T-helper 22 cell (primary cell): ENCODE results near the gene TBX21.

Experiments
- DNase-seq: peaks from one replicate; pipeline ENCODE4 v3.0.0-alpha.2; 2020; ENCODE audit warnings: low read depth

Gene TBX21

DNA sequence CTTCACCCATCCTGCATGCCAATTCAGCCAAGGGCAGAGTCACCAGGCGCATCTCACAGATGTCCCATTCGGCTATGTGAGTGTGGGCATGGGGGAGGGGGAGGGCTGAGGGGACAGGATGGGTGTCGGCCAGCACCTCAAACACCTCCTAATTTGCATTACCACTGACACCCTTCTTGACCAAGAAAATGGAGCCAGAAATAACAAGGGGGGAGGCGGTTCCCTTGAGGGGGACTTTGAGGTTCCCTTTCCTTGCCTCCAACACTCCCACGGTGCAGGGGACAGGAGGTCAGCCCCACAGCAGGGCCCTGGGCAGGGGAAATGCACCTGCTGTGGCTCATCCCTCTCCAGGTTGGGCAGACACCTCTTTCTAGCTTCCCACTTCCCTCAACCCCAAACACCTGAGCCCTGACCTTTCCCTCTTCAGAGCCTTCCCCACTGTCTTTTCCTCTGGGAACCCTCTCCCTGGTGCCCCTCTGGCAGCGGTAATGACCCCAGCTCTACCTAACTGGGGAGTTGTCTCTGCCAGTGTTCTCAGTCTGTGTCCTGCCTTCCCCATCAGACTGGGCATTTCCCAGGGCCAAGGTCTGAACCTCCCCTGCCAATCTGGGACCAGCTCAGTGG lies 18.2 kb upstream of the TBX21 start:
- DNase-seq, result no peak

DNA sequence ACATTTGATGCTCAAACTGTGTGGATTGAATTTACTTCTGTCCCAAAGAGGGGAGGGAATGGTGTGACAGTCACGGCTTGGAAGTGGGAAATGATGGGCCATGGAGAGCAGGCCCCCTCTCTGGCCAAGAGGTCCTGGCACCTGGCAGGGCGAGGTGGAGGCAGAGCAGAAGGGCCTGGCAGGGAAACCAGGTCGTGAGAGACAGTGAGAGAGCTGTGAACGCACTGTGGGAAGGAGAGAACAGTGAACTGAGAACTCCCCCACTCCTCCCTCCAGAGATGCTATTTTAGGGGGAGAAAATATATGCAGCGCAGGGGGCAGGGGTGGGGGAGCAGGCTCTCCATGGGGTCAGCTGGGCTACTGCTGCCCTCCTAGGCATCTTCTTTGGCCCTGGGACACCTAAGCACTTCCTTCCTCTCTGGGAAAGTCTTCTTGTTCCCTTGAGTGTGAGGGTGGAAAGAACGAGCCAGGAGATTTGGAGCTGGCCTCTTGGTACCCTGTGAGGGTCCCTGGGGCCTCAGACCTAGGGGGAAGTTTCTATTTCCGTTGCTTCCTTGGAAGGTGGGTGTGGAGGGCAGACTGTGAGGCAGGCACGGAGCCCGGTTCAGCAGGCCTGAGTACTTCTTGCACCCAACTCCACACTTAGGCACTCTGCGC lies 17.2 kb upstream of the TBX21 start:
- no peak for DNase-seq

DNA sequence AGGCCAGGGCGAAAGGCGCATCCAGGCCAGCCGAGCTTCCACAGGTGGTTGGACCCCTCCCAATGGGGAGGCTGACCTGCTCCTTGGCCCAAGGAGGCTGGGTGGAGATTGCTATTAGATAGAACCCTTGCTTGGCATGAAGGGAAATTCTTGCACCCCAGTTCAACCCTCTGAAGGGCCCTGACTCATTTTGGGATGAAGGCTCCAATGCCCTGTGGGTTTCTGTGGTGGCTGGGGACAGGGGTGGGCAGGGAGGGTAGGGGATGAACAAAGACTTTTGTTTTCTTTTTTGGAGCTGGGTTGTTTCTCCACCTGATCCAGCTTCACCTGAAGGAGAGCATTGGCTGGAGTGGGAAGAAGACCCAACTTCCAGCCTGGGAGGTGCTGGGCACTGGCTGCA lies 16.7 kb upstream of the TBX21 start:
- DNase-seq, result no peak

DNA sequence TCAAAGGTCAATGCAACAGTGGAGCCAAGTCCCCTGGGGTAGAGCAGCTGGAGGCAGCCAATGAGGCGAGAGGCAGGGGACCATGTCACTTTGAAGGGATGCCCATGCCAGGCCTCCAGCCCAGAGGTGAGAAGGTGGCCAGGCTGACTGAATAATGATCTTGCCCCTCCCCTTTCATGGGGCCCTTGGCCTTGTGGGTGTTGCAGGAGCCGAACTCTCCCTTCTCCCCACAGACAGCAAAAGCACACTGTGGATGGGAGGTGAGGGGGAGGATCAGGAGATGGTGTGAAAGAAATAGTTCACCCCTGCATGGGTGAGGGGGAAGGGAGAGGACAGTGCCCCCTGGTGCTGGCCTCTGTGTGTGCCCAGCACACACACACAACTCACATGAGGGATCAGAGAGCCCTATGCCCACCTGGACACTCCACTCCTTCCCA lies 15.8 kb upstream of the TBX21 start:
- DNase-seq, result no peak

DNA sequence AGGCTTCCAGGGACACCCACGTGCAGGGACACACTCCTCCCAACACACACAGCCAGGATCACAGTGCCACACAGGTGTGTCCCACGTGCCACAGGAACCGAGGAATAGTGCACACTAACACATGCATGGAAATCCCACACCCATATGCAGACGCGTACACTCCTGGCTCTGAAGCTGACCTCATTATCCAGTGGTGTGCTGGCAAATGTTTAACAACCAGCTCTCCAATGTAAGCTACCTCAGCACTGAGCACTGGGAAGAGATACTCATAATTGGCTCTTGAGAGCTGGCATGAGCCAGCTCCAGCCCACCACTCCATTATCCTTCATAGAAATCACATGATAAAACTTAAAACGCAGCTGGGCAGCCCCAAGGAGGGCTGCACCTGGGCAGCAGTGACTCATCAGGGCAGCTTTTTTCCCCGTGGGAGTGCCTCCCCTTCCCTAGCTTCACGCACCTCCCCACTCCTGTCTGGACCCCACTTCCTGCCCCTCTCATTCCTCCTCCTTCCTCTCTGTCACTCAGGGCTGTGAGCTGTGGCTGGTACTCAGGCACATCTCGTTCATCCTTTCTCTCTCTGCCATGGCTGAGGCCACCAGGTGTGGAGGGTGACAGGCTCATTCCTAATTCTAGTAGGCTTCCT lies 14.9 kb upstream of the TBX21 start:
- no peak for DNase-seq

DNA sequence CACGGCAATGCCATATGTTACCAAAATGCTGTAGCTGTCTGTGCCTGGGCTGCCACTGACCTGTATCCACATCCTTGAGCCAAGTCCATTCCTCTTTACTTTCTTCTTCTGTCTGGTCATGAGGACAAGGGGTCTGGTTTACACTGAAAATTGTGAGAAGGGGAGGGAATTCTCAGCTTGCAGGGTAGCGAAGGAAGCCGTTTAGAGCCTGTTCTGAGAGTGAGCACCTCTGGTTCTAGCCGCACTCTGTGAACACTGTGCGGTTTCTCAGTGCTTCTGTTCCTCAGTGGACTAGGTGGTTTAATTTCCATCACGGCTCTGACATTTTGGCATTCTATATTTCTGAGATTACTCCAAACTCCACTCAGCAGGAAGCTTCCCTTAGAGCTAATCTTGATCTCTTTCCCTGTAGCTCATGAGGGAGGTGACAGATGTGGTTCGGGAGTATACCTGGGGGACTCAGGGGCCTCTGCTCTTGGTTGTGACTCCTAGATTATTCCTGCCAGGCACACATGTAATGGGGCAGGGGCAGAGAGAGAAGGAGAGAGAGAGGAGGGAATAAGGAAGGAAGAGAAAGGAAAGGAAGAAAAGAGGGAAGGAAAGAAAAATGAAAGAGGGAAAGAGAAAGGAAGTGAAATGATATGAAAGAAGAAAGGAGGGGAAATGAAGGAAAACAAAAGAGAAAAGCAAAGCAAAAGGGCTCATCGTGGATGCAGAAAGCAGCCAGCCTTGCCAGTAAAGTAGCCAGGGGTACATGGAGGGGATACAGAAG lies 14.2 kb upstream of the TBX21 start:
- DNase-seq, result no peak

DNA sequence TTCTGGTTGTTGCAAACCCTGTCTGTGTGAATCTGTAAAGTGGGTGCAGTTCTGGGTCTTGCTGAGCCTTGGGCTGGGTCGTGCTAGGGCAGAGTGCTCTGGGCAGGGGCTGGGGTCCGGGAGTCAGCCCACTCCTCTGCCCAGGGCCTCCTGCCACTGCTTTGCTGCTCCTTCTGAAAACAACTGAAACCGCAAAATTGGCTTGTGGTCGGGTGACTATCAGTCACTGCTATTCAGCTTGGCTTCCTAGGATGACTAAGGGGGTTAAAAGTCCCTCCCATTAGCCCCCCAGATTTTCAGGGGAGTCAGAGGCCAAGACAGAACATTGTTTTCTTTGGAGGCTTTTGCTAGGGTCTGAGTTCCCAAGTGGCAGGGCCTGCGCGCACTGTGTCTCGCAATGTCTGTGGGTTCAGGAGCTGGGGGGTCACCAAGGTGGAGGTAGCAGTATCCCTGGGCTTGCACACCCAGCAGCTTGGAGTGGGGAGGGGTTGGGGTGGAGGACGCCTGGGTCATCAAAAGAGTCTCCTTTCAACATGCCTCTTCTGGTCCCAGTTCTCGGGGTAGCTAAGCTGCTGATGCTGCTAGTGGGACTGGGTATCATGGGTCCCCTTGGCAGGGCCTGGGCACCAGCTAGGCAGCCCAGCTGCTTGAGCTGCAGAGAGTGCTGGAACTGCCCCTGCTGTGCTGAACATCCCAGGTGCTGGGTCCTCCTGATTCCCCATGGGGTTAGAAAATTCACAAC lies 13.5 kb upstream of the TBX21 start:
- DNase-seq, result no peak

DNA sequence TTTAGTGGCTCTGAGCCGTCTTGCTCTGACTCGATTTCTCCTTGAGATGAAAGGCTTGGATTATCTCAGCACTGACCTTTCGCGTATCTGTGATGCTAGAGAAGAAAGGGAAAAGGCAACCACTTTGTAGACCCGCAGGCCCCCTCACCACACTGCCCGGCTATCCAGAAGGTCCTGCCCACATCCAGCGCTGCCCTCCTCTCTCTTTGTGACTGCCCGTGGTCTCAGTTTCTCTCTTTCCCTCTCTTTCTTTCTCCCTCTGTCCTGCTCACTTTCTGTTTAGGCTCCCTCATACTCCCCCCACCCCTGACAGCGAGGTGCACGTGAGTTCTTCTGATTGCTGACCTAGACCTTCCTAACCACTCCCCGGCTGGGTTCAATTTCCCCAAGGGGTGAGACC lies 12.8 kb upstream of the TBX21 start:
- no peak for DNase-seq

DNA sequence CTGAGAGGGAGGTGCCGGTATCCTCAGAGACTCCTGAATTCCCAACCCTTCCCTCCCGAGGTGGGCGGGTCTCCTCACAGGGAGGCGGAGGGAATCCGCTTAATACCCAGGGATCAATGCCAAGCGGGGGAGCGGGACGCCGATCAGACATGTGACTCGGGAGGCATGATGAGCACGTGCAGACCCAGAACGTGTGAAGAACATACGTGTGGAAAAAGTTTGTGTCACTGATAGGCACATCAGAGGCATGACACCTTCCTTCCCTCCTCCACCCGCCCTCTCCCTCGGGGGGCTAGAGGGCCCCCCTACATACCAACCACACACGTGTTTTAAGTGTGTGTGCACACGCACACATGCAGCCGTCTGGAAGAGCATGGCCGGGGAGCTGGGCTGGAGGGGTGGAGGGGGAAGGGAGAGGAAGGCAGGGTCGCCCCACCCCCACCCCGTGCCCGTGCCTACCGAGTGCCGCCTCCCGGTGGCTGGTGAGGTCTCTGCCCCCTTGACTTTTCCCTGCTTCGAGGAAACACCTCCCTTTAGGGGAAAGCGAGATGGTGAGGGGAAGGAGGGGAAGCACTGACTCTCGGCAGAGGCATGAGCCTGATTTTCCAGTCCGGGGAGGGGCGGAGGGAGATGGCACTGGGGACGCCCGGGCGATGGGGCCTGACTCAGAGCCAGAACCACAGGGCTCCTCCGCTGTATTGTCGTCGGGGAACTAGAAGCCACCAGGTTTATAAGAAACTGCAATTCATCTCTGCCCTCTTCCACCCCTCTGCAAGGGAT lies 12.1 kb upstream of the TBX21 start:
- DNase-seq, result peak; percentile 49

DNA sequence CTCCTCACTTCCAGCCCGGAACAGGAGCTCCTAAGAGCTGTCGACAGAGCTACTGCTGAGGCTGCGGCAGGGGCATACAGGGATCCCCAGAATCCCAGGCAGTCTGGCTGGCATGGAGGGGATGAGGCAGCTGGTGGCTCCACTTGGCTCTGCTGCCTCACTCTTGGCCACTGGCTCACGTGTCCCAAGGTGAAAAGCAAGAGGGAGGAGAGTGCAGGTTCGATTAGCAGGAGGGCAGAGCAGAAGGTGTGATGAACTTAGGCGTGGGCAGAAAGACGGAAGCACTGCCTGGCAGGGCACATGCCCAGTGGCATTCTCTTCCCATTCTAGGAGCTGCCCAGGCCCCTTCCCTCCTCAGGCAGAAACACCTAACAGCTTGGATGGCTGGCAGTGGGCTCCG lies 11.3 kb upstream of the TBX21 start:
- DNase-seq, result no peak

DNA sequence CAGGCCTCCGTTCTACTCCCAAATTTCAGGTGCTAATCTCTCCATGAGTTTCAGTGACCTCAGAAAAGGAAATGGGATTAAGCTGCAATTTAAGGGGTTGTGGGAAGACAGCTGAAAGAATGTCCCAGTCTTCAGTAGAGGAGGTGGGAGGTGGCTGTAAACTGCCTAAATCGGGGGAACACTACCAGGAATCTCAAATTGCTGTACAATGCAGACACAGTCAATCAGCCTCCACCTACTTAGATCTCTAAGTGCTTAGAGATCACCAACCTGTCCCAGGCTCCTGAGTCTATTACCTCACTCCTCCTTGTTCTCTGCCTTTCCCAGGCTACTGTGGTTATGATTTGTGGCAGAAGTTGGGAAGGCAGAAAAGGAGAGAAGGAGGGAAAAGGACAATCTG lies 8.3 kb upstream of the TBX21 start:
- DNase-seq, result no peak

DNA sequence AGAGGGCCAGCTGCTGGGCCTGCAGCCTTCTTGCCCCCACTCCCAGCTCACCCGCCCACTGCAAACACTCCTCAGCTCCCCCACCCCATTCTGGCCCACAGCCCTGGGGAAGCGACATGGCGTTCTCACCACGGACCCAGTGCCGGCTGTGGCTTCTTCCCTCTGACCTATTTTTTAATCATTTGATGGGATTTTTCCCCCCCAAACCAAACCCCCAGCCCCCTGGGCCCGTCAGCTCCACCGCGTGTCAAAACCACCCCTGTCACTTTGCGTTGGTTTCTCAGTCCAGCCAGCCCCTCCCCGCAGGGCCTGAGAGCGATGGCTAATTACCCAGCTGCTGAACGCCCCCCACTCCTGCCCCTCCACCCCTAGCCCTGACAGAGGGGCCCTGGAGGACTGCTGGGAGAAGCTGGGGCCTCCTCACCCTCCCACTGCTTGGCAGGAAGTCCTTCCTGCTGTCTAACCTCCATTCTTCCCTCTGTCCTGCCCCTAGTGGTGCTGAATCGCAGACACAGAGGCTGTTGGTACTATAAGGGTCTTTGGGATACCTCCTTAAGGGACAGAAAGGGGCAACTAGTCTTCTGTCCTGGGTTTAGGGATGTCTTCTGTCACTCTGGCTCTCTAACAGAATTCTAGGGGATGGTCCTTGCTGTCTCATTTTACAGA lies 7.5 kb upstream of the TBX21 start:
- no peak for DNase-seq

DNA sequence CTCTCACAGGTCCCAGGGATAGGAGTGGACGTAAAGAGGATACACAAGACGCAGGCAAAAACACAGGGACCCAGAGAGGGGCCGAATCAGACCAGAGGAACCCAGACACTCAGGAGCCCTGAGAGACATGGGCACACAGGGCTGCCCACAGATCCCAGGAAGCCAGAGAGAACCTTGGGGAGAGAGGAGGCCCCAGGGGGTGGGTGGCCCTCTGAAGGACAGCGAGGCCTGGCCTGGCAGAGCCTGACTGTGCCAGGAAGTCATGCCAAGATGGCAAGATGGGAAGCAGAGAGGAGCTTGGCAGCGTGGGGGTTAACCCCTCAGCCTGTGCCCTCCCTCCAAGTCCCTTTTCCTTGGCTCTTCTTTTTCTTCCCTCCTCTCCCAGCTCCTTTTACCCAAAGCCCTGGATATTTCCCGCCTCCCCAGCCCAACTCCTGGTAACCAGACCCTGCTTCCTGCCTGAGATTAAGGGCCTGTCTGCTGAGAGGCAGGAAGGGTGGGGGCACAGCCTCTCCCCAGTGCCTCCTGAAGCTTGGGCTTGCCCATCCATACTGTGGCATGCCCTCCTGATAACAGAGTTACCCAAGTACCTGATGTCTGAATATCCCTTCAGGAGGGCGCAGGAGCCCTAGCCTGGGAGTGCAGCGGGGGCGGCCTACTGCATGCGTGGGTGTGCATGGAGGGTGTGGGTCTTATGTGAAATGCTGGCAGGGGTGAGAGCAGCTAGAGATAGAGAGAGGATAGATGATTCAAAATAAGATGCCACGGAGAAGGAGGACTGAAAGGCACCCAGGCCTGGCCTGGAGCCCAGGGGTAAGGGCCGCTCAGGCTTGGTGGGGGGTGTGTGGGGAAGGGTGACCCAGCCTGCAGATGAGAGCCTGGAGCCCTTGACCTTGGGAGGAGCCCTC lies 6.0 kb upstream of the TBX21 start:
- no peak for DNase-seq

DNA sequence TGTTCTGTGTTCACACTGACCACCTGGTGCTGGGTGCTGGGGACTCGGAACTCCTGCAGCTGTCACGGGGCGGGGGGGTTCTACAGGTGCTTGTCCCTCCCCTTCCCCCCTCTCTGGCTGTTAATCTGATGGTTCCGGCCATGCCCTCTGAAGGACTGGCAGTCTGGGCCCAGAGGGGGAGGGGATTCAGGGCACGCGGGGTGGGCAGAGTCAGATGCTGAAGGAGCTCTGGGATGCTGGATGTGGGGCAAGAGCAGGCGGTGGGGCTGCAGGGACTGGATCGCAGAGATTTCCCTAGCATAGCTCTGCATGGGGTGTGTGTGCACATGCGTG lies 5.4 kb upstream of the TBX21 start:
- DNase-seq, result no peak

DNA sequence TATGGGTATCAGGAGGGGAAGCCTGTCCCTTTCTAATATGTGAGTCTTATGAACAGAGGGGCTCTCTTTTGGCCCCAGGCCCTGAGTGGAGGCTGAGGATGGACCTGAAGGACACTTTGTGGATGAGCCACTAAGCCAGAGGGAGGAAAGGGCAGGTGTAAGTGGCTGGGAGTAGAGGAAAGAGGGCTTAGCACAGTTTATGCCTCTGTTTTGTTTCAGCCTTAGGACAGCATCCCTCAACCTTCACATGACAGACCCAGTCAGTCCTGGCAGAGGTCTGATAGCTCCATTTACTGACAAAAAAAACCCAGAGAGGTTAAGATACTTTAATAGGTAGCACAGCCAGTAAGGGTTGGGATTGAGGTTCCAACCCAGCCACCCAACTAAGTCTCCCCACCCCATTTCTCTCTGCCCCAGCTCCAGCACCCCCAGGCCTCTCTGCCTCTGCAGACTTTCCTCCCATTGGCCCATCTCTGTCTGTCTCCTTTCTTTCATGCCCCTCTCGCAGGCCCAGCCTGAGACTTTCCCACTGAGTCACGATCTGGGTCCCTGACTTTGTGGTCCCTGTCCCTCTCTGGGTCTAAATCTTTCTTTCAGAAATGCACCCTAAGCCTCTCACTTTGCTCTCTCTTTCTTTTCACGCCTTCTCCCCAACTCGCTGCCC lies 4.7 kb upstream of the TBX21 start:
- no peak for DNase-seq

DNA sequence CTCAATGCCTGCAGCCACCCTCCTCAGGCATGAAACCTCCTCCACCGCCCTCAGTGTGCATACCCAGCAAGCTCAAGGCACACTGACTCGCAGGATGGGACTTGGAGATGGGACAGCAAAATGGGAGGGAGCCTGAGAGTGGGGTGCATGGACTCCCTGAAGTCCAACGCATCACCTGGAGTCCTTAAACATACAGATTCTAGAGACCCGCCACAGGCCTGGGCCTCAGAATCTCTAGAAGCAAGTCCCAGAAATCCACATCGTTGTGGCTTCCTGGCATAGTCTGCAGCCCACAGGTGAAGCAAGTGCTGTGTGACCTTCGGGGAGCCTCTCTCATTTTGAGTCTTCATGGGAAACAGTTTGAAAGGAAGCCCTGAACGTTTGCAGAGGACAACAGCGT lies 3.6 kb upstream of the TBX21 start:
- no peak for DNase-seq

DNA sequence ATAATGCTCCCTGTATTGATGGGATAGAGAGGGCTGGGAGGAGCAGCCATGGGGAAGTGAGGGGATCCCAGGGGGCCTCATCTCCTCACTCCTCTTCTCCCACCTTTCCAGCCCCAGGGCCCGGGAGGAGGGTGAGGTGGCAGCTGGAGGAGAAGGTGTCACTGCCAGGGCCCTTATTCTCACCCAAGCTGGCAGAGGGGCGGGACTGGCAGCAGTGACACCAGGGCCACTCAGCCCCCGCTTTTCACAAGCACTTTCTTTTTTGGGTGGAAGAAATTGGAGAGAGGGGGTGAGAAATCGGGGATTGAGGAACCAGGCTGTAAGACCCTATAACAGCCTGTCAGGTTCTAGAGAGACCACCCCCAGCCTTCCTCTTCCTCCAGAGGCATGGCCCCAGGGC lies 2.4 kb upstream of the TBX21 start:
- no peak for DNase-seq

DNA sequence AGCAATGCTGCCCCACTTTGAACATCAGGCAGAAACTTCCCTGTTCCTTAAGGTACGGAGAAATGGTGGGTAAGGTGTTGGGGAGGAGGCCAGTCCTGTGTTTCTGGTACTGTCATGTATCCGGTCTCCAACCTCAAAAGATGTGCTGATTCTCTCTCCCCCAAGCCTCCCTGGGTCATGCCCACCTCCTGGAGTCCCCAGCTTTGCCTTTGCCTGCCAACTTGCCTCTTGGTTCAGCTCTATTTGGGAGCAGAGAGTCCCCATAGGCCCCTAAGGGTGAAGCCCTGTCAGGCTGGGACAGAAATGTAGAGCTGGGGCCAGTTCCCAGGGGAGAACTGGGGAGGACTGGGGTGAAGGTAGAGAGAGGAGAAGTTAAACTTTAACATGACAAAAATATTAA lies 1.6 kb upstream of the TBX21 start:
- no peak for DNase-seq

DNA sequence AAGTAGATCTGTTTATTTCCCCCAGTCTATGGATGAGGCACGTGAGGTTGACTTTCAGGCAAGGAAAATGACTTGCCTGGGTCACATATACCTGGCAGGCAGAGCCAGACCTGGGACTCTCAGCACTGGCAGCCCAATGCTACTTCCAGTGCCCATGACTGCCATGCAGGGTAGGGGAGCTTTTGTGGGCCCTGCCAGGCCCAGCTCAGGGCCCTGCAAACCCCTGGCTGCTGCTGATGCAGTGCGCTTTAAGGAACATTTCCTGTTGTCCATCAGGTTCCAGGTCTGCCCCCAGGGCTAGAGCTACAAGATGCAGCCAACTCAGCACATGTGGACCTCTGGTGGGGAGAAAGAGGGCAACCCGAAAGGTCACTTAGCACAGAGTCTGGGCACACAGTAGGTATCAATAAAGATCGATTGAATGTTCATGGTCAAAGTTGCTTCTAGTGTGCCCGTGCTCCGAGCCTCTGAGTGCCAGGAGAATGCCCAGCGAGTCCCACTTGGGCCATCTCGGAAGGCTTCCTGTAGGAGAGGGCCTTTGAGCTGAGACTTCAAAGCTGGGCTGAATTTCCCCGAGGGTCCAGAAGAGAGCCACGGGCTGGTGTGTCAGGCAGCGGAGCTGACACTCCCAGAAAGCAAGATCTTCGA lies 513 bp upstream of the TBX21 start:
- DNase-seq, result no peak
